Spleen (tissue), 11 donors: ENCODE data around the gene KEL. TPM values are rescaled to one million over a fixed set of nuclear protein-coding genes. Genes with fewer than 3 reads are reported as not detected.

Source experiments
- DNase-seq: peaks from one replicate; pipeline ENCODE4 v3.0.0-alpha.2; 2020
- H3K27ac ChIP-seq, 8 donors: fragments of 200-600 bp; sonication (generic) in 7 of 8; 1 replicate in 4 of 8; 2 replicates in 4 of 8; pipeline versions ENCODE4 v1.5.0 to v1.8.0; 2016 to 2021; ENCODE audit warnings: inconsistent platforms in 4 of 8, mild to moderate bottlenecking in 4 of 8, moderate library complexity in 1 of 8
- H3K27me3 ChIP-seq, 7 donors: fragments of 200-600 bp; sonication (generic) in 6 of 7; replicated peaks in 1 of 7; 1 replicate in 4 of 7; 2 replicates in 3 of 7; pipeline versions ENCODE4 v1.5.0 to v1.8.0; 2016 to 2021; ENCODE audit warnings: inconsistent platforms in 3 of 7, mild to moderate bottlenecking in 1 of 7
- H3K36me3 ChIP-seq, 6 donors: fragments of 200-600 bp; sonication (generic) in 5 of 6; 1 replicate in 4 of 6; 2 replicates in 2 of 6; pipeline versions ENCODE4 v1.5.0 to v1.8.0; 2016 to 2021; ENCODE audit warnings: inconsistent platforms in 2 of 6
- H3K4me1 ChIP-seq, 6 donors: fragments of 200-600 bp; sonication (generic) in 5 of 6; 1 replicate in 3 of 6; 2 replicates in 3 of 6; pipeline versions ENCODE4 v1.5.0 to v1.8.0; 2016 to 2021; ENCODE audit warnings: inconsistent platforms in 3 of 6
- H3K4me3 ChIP-seq, 8 donors: fragments of 200-600 bp; sonication (generic) in 7 of 8; 1 replicate in 4 of 8; 2 replicates in 4 of 8; pipeline versions ENCODE4 v1.5.0 to v1.8.0; 2016 to 2021; ENCODE audit warnings: inconsistent platforms in 4 of 8, mild to moderate bottlenecking in 4 of 8, moderate library complexity in 2 of 8
- H3K9me3 ChIP-seq, 8 donors: fragments of 200-600 bp; sonication (generic) in 7 of 8; 1 replicate in 4 of 8; 2 replicates in 4 of 8; pipeline versions ENCODE4 v1.5.0 to v1.8.0; 2016 to 2021; ENCODE audit warnings: inconsistent platforms in 4 of 8
- POLR2A ChIP-seq, 3 donors: fragments of 450-650 bp; IDR thresholded peaks; one replicate each; pipeline ENCODE4 v1.5.1; 2017; ENCODE audit warnings: antibody characterized with exemption in 3 of 3, mild to moderate bottlenecking in 1 of 3
- POLR2AphosphoS5 ChIP-seq, 3 donors: sonication (generic); formaldehyde crosslinking; IDR thresholded peaks; one replicate each; pipeline ENCODE4 v1.5.1; 2017; ENCODE audit warnings: antibody characterized with exemption in 3 of 3
- WGBS, 5 donors: extraction: QIAGEN DNeasy Blood & Tissue Kit in 3 of 5; methylation state at CpG; one replicate each; pipeline versions ENCODE4 v1.1.5 to v1.1.7; 2013 to 2018; 5-methylcytosine and 5-hydroxymethylcytosine counted together
- intact Hi-C: fragments of 100-400 bp; cut with DNase I; formaldehyde crosslinking; loops from one replicate; pipeline ENCODE4 v1.15.0; 2023; ENCODE audit warnings: low total_unique reads
- polyA plus RNA-seq, 3 donors: library from polyadenylated mRNA; stranded (reverse); fragments of 200-250 nt; gene quantifications; one replicate each; pipeline ENCODE4 v1.2.1, GENCODE V29; 2013
- total RNA-seq, 7 donors: library from RNA; depleted of rRNA in 3 of 7; stranded (reverse); fragments of >200 nt in 3 of 7; fragmentation: NEBNext Ultra II Directional in 4 of 7; extraction: Animal tissue kit (Norgen Biotek cat#: 25700) in 4 of 7; gene quantifications; one replicate each; pipeline versions ENCODE4 v1.1.0 to v1.2.1, GENCODE V29; 2016 to 2021
- TF ChIP-seq, protein P1 (sequence below), 11 experiments: fragments of 200-600 bp in 7 of 11; fragments of 450-650 bp in 4 of 11; sonication (generic) in 4 of 11; IDR thresholded peaks in 8 of 11; conservative IDR thresholded peaks in 3 of 11; 1 replicate in 7 of 11; 2 replicates in 4 of 11; pipeline versions ENCODE4 v1.4.0 to v1.8.0; 2016 to 2021; ENCODE audit warnings: antibody characterized with exemption in 11 of 11, inconsistent platforms in 4 of 11, mild to moderate bottlenecking in 1 of 11
- donor health status: healthy with polysubstance abuse.
- donor health status: DM: no; HTN: no; CAD: no; lungs with moderate emphysema.
- donor health status: DM: no; HTN: no; CAD: no.
- donor health status: Bipolar disorder and iron deficiency.
- donor health status: healthy.
- donor health status: DM: no; HTN: no; CAD: no.
- donor health status: DM: yes; HTN: yes; CAD: no.

KEL gene
- total and polyA plus RNA-seq, 10 donors = 3.3 to 27.4 (median 5.6) TPM

GRCh38 chr7:142917447-142917846 lies 44.7 kb downstream of the KEL start:
- no peaks in the 10 kb centered on the region for H3K9me3 ChIP-seq
- no peak overlapping the region for H3K27ac ChIP-seq
- H3K4me3 ChIP-seq = no peak overlapping the region
- H3K27me3 ChIP-seq = peaks cover 0 to 6% (median 0%) of the 10 kb centered on the region in 7 donors
- H3K4me1 ChIP-seq = no peaks in the 10 kb centered on the region
- WGBS, 5 donors = 81 to 88% (median 83%) methylated on average over 3 of the region's 3 CpGs
- TF ChIP-seq, protein P1, sequence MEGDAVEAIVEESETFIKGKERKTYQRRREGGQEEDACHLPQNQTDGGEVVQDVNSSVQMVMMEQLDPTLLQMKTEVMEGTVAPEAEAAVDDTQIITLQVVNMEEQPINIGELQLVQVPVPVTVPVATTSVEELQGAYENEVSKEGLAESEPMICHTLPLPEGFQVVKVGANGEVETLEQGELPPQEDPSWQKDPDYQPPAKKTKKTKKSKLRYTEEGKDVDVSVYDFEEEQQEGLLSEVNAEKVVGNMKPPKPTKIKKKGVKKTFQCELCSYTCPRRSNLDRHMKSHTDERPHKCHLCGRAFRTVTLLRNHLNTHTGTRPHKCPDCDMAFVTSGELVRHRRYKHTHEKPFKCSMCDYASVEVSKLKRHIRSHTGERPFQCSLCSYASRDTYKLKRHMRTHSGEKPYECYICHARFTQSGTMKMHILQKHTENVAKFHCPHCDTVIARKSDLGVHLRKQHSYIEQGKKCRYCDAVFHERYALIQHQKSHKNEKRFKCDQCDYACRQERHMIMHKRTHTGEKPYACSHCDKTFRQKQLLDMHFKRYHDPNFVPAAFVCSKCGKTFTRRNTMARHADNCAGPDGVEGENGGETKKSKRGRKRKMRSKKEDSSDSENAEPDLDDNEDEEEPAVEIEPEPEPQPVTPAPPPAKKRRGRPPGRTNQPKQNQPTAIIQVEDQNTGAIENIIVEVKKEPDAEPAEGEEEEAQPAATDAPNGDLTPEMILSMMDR (IDR thresholded peaks at IDR 0.05 in 8 of 11, conservative IDR thresholded peaks at IDR 0.05 in 3 of 11) = no peak
- TF ChIP-seq POLR2A (IDR thresholded peaks at IDR 0.05) (no peak), POLR2AphosphoS5 (IDR thresholded peaks at IDR 0.05) (no peak)
- no peak for DNase-seq
- intact Hi-C loops = no loop called here
- no peaks in the 10 kb centered on the region for H3K36me3 ChIP-seq

GRCh38 chr7:142916508-142916907 lies 45.7 kb downstream of the KEL start:
- no peaks in the 10 kb centered on the region for H3K4me1 ChIP-seq
- WGBS, 5 donors = 68 to 76% (median 73%) methylated on average over 2 of the region's 2 CpGs
- no peak for DNase-seq
- no peak overlapping the region for H3K4me3 ChIP-seq
- intact Hi-C loops = no loop called here
- no peak overlapping the region for H3K27ac ChIP-seq
- no peaks in the 10 kb centered on the region for H3K36me3 ChIP-seq
- no peaks in the 10 kb centered on the region for H3K9me3 ChIP-seq
- peaks cover 0 to 7% (median 0%) of the 10 kb centered on the region in 7 donors for H3K27me3 ChIP-seq
- TF ChIP-seq POLR2A (IDR thresholded peaks at IDR 0.05) = no peak
- TF ChIP-seq, protein P1 (IDR thresholded peaks at IDR 0.05 in 8 of 11, conservative IDR thresholded peaks at IDR 0.05 in 3 of 11) = no peak
- TF ChIP-seq POLR2AphosphoS5 (IDR thresholded peaks at IDR 0.05) = no peak

DNA sequence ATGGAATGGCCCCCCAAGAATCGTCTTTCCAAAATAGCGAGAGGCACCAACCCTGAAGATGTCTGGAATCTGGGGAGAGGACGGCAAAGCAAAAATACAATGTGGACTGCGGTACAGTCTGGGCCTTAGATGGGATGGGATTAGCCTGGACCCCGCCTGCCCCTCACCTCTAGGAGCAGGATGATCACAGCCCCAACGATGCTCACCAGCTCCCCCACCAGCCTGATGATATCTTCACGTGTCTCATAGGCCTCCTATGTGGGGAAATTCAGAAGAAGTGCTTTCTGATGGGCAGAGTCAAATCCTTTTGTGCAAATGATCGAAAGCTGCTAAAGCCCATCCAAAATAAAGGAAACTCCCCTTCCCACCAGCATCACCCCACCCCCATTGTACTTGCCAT lies 46.8 kb downstream of the KEL start:
- H3K36me3 ChIP-seq = no peaks in the 10 kb centered on the region
- DNase-seq = no peak
- 81 to 93% (median 87%) methylated on average over 7 to 8 of the region's 8 CpGs for WGBS, 5 donors
- H3K9me3 ChIP-seq = no peaks in the 10 kb centered on the region
- no peak overlapping the region for H3K27ac ChIP-seq
- intact Hi-C loops = no loop called here
- H3K4me3 ChIP-seq = no peak overlapping the region
- no peak for TF ChIP-seq POLR2A (IDR thresholded peaks at IDR 0.05)
- no peak for TF ChIP-seq POLR2AphosphoS5 (IDR thresholded peaks at IDR 0.05)
- TF ChIP-seq, protein P1 (IDR thresholded peaks at IDR 0.05 in 8 of 11, conservative IDR thresholded peaks at IDR 0.05 in 3 of 11) = no peak
- peaks cover 0 to 12% (median 0%) of the 10 kb centered on the region in 7 donors for H3K27me3 ChIP-seq
- H3K4me1 ChIP-seq = peaks cover 0 to 2% (median 0%) of the 10 kb centered on the region in 6 donors

DNA sequence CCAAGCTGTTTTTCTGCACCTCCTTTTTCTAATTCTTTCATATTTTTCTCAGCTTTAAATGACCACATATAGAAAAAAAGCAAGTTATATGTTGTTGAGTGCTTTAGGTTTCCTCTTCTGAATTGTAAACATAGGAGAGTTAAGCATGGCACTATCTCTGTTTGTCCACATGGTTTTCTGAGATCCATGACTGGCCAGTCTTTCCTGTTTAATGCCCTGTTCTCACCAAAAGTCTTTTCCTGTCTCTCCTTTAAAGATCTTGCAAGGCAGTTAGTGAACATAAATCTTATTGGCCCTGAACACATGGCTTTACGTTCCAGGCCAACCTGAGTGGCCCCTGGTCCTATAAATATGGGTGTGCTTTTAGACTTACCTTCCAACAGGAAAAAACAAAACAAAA lies 48.0 kb downstream of the KEL start:
- TF ChIP-seq, protein P1 (IDR thresholded peaks at IDR 0.05 in 8 of 11, conservative IDR thresholded peaks at IDR 0.05 in 3 of 11) = no peak
- no peak for TF ChIP-seq POLR2AphosphoS5 (IDR thresholded peaks at IDR 0.05)
- TF ChIP-seq POLR2A (IDR thresholded peaks at IDR 0.05) = no peak
- Histone ChIP-seq H3K9me3 (no peaks in the 10 kb centered on the region), H3K4me3 (no peak overlapping the region), H3K4me1 (peaks cover 0 to 14% (median 0%) of the 10 kb centered on the region in 6 donors), H3K27ac (no peak overlapping the region), H3K27me3 (peaks cover 0 to 11% (median 0%) of the 10 kb centered on the region in 7 donors), H3K36me3 (no peaks in the 10 kb centered on the region)
- intact Hi-C loops = no loop called here
- no peak for DNase-seq
- WGBS, 5 donors = 29 to 59% (median 46%) methylated on average over 1 of the region's 1 CpG
